ENCODE data around the gene ZNF444. TPM values are rescaled to one million over a fixed set of nuclear protein-coding genes. Genes with fewer than 3 reads are reported as not detected.

ZNF444 gene
- total and polyA plus RNA-seq, 9 of the 15 experiments (the other 6 are each of a cell fraction or from before 2014, with no cell fraction given), result 0.39 to 40.0 (median 6.9) TPM

GRCh38 chr19:56141417-56141993, 418 bp downstream of the ZNF444 start:
- no peaks in the 10 kb centered on the region for H3K9me3 ChIP-seq (replicated peaks; ENCODE audit: control insufficient read depth, insufficient read depth, low read depth, low read length)
- H3K4me2 ChIP-seq (ENCODE audit: insufficient read depth, low read length), result peak overlapping the region; percentile 91
- peak overlapping the region; percentile 32 to 99 for H3K9ac ChIP-seq (ENCODE audit: insufficient read depth in 1 of 2, low read depth in 2 of 2, low read length in 2 of 2)
- H3K79me2 ChIP-seq (ENCODE audit: control insufficient read depth, insufficient read depth, low read length), result peaks cover 41% of the 10 kb centered on the region
- TF ChIP-seq SAFB2 (IDR thresholded peaks at IDR 0.05; ENCODE audit: borderline replicate concordance, low read depth, low read length, severe bottlenecking) (no peak), CSDE1 (IDR thresholded peaks at IDR 0.05) (no peak), VEZF1 (CRISPR knock-in tag; IDR thresholded peaks at IDR 0.05) (peak; percentile 42; the same call in 1 of the 2 replicates), RAD21 (CRISPR knock-in tag; conservative IDR thresholded peaks at IDR 0.05 in 1 of 2, IDR thresholded peaks at IDR 0.05 in 1 of 2) (no peak), ZNF444 (CRISPR knock-in tag; IDR thresholded peaks at IDR 0.05) (peak; percentile 78; the same call in 1 of the 2 replicates), ZNF518B (CRISPR knock-in tag; IDR thresholded peaks at IDR 0.05) (no peak), USF2 (CRISPR knock-in tag; IDR thresholded peaks at IDR 0.05) (no peak), KDM1A (IDR thresholded peaks at IDR 0.05) (peak in 1 of 2 experiments; percentile 80; a peak in 2 of 4 replicates), ZBTB7A (IDR thresholded peaks at IDR 0.05; ENCODE audit: borderline replicate concordance, control insufficient read depth, low read depth, low read length) (peak; percentile 48), COPS2 (conservative IDR thresholded peaks at IDR 0.05) (no peak), TAF7 (tag; IDR thresholded peaks at IDR 0.05) (no peak), ZNF3 (CRISPR knock-in tag; IDR thresholded peaks at IDR 0.05) (no peak)
- H3K9me1 ChIP-seq (ENCODE audit: control insufficient read depth, insufficient read depth, low read length), result no peaks in the 10 kb centered on the region
- peaks cover 3% of the 10 kb centered on the region; the same call in 1 of the 3 replicates for H3K36me3 ChIP-seq (ENCODE audit: control insufficient read depth, insufficient read depth, low read length)
- WGBS (ENCODE audit: insufficient coverage, low coverage, missing lambda C conversion rate), result 21% methylated on average over 13 of the region's 26 CpGs
- BruUV-seq (replicated peaks), result no TSS peak
- peaks cover 11 to 18% of the 10 kb centered on the region in 2 experiments for H3K4me1 ChIP-seq (replicated peaks in 1 of 2; ENCODE audit: control insufficient read depth in 2 of 2, insufficient read depth in 2 of 2, low read length in 2 of 2)
- H3K4me3 ChIP-seq, result peak overlapping the region; percentile 67
- intact Hi-C loops (cut with micrococcal nuclease), result loop anchor here (2.0 kb wide), 1 partner anchor 21 kb away; the partner anchor contains the start of gene ZNF787
- peak overlapping the region; percentile 47; the same call in 1 of the 2 replicates for H2AFZ ChIP-seq (ENCODE audit: low read depth, low read length)
- no peaks in the 10 kb centered on the region for H3K27me3 ChIP-seq (ENCODE audit: control insufficient read depth in 2 of 2, insufficient read depth in 2 of 2, low read length in 2 of 2)
- POLR2A ChIA-PET, result interaction anchor here (0.8 kb wide), 1 partner anchor 14 kb away, joined by 3 read pairs; no protein-coding TSS in a partner anchor
- ATAC-seq, result no peak
- in situ Hi-C loops (cut with MboI), result loop anchor here (25.0 kb wide), 1 partner anchor 979 kb away; the partner anchor contains the start of genes DNAAF3 and TNNI3
- CTCF ChIA-PET (ENCODE audit: low intra/inter-chr PET ratio), result no interaction called here
- peak; percentile 48 for FAIRE-seq
- peak overlapping the region; percentile 98; the same call in 1 of the 3 replicates for H3K27ac ChIP-seq (ENCODE audit: extremely low read depth, low read depth, low read length)
- peak in 1 of 4 experiments; percentile 29 for DNase-seq (ENCODE audit: extremely low read depth in 1 of 4, low spot score in 3 of 4)
- no peaks in the 10 kb centered on the region for H4K20me1 ChIP-seq (replicated peaks; ENCODE audit: control insufficient read depth, insufficient read depth, low read length)
